NB4 (cell line): ENCODE results near the gene KIF20B.

Experiments
- CTCF ChIP-seq: IDR thresholded peaks from one replicate; pipeline ENCODE4 v1.5.1; 2012; ENCODE audit warnings: low read depth, low read length
- MAX ChIP-seq: IDR thresholded peaks from 2 replicates; pipeline ENCODE4 v1.6.1; 2011; ENCODE audit warnings: low read depth, low read length
- MYC ChIP-seq: IDR thresholded peaks from 2 replicates; pipeline ENCODE4 v1.6.1; 2011; ENCODE audit warnings: low read depth, low read length
- POLR2A ChIP-seq: IDR thresholded peaks from 2 replicates; pipeline ENCODE4 v1.6.1; 2011; ENCODE audit warnings: mild to moderate bottlenecking; ENCODE audit not compliant: insufficient read length; ENCODE audit errors: extremely low read depth

GRCh38 chr10:89670926-89671325 lies 30.5 kb upstream of the KIF20B start:
- TF ChIP-seq CTCF (no peak), MAX (no peak), POLR2A (no peak), MYC (no peak)
